Measurements from ENCODE around the gene CHRNA9. TPM values are rescaled to one million over a fixed set of nuclear protein-coding genes. Genes with fewer than 3 reads are reported as not detected.

CHRNA9 gene
- total RNA-seq, 1 donor from 2014 or later: 2.8 TPM

GRCh38 chr4:40317916-40318658 lies 17.0 kb upstream of the CHRNA9 start:
- no peaks in the 10 kb centered on the region for H3K27me3 ChIP-seq (ENCODE audit: insufficient read depth, low read length)
- no peak overlapping the region for H3K27ac ChIP-seq (ENCODE audit: low read depth, low read length)
- H3K36me3 ChIP-seq (ENCODE audit: insufficient read depth, low read length): no peaks in the 10 kb centered on the region
- DNase-seq (ENCODE audit: low read depth): no peak
- peaks cover 22% of the 10 kb centered on the region for H3K4me1 ChIP-seq (ENCODE audit: insufficient read depth, low read length)
- no peak for TF ChIP-seq EZH2 (IDR thresholded peaks at IDR 0.05; ENCODE audit: insufficient read depth, low read length)
- TF ChIP-seq, protein P1, sequence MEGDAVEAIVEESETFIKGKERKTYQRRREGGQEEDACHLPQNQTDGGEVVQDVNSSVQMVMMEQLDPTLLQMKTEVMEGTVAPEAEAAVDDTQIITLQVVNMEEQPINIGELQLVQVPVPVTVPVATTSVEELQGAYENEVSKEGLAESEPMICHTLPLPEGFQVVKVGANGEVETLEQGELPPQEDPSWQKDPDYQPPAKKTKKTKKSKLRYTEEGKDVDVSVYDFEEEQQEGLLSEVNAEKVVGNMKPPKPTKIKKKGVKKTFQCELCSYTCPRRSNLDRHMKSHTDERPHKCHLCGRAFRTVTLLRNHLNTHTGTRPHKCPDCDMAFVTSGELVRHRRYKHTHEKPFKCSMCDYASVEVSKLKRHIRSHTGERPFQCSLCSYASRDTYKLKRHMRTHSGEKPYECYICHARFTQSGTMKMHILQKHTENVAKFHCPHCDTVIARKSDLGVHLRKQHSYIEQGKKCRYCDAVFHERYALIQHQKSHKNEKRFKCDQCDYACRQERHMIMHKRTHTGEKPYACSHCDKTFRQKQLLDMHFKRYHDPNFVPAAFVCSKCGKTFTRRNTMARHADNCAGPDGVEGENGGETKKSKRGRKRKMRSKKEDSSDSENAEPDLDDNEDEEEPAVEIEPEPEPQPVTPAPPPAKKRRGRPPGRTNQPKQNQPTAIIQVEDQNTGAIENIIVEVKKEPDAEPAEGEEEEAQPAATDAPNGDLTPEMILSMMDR (IDR thresholded peaks at IDR 0.05; ENCODE audit: insufficient read depth, low read depth, low read length): no peak
- no peak overlapping the region for H3K9ac ChIP-seq (ENCODE audit: low read length)
- no peaks in the 10 kb centered on the region for H3K36me3 Mint-ChIP-seq (ENCODE audit: low read depth, unreplicated experiment)
- H3K4me3 ChIP-seq (ENCODE audit: insufficient read depth, low read depth, low read length): no peak overlapping the region
- no peak overlapping the region for H3K4me3 Mint-ChIP-seq (ENCODE audit: unreplicated experiment)
- no peaks in the 10 kb centered on the region for H3K79me2 ChIP-seq (ENCODE audit: insufficient read depth, low read length)
- no peak overlapping the region for H2AFZ ChIP-seq (ENCODE audit: low read depth, low read length)
- FAIRE-seq: no peak
- H3K27ac Mint-ChIP-seq (ENCODE audit: unreplicated experiment): peak overlapping the region; percentile 75
- no peaks in the 10 kb centered on the region for H3K9me3 ChIP-seq (ENCODE audit: insufficient read depth, low read depth, low read length)
- no peaks in the 10 kb centered on the region for H3K27me3 Mint-ChIP-seq (ENCODE audit: low read depth, unreplicated experiment)
- H3K4me2 ChIP-seq (ENCODE audit: low read length): no peak overlapping the region
- no peaks in the 10 kb centered on the region for H4K20me1 ChIP-seq (ENCODE audit: insufficient read depth, low read length)
- peaks cover 27% of the 10 kb centered on the region for H3K4me1 Mint-ChIP-seq (ENCODE audit: low read depth, unreplicated experiment)
- no peaks in the 10 kb centered on the region for H3K9me3 Mint-ChIP-seq (ENCODE audit: unreplicated experiment)

GRCh38 chr4:40321574-40322275 lies 13.4 kb upstream of the CHRNA9 start:
- no peaks in the 10 kb centered on the region for H3K9me3 ChIP-seq (ENCODE audit: insufficient read depth, low read depth, low read length)
- H3K9ac ChIP-seq (ENCODE audit: low read length): no peak overlapping the region
- Mint-ChIP-seq H3K36me3 (ENCODE audit: low read depth, unreplicated experiment) (no peaks in the 10 kb centered on the region), H3K27ac (ENCODE audit: unreplicated experiment) (no peak overlapping the region), H3K4me3 (ENCODE audit: unreplicated experiment) (no peak overlapping the region), H3K27me3 (ENCODE audit: low read depth, unreplicated experiment) (no peaks in the 10 kb centered on the region), H3K4me1 (ENCODE audit: low read depth, unreplicated experiment) (peaks cover 19% of the 10 kb centered on the region), H3K9me3 (ENCODE audit: unreplicated experiment) (no peaks in the 10 kb centered on the region)
- no peak overlapping the region for H2AFZ ChIP-seq (ENCODE audit: low read depth, low read length)
- peak; percentile 84 for DNase-seq (ENCODE audit: low read depth)
- peak overlapping the region; percentile 31 for H3K27ac ChIP-seq (ENCODE audit: low read depth, low read length)
- FAIRE-seq: no peak
- peaks cover 17% of the 10 kb centered on the region for H3K4me1 ChIP-seq (ENCODE audit: insufficient read depth, low read length)
- TF ChIP-seq, protein P1 (IDR thresholded peaks at IDR 0.05; ENCODE audit: insufficient read depth, low read depth, low read length): no peak
- TF ChIP-seq EZH2 (IDR thresholded peaks at IDR 0.05; ENCODE audit: insufficient read depth, low read length): no peak
- H3K36me3 ChIP-seq (ENCODE audit: insufficient read depth, low read length): no peaks in the 10 kb centered on the region
- no peaks in the 10 kb centered on the region for H3K79me2 ChIP-seq (ENCODE audit: insufficient read depth, low read length)
- H4K20me1 ChIP-seq (ENCODE audit: insufficient read depth, low read length): no peaks in the 10 kb centered on the region
- H3K27me3 ChIP-seq (ENCODE audit: insufficient read depth, low read length): no peaks in the 10 kb centered on the region
- peak overlapping the region; percentile 43 for H3K4me2 ChIP-seq (ENCODE audit: low read length)
- H3K4me3 ChIP-seq (ENCODE audit: insufficient read depth, low read depth, low read length): no peak overlapping the region

Data from astrocyte (in vitro differentiated cells and primary cell).